Progenitor cell of endocrine pancreas (in vitro differentiated cells): ENCODE results near the gene KRCC1. TPM values are rescaled to one million over a fixed set of nuclear protein-coding genes. Genes with fewer than 3 reads are reported as not detected.

Experiments
- DNase-seq: peaks from one replicate; pipeline ENCODE4 v3.0.0; 2021; ENCODE audit warnings: low spot score; ENCODE audit not compliant: unreplicated experiment
- H3K27ac Mint-ChIP-seq: 2 replicates; pipeline ENCODE4 v1.8.0; 2021; ENCODE audit warnings: mild to moderate bottlenecking, moderate library complexity, mixed read lengths
- H3K27me3 Mint-ChIP-seq: 2 replicates; pipeline ENCODE4 v1.8.0; 2021; ENCODE audit warnings: mixed read lengths
- H3K36me3 Mint-ChIP-seq: 2 replicates; pipeline ENCODE4 v1.8.0; 2022; ENCODE audit warnings: mixed read lengths; ENCODE audit not compliant: insufficient read depth
- H3K4me1 Mint-ChIP-seq: 2 replicates; pipeline ENCODE4 v1.8.0; 2021; ENCODE audit warnings: low read depth, mixed read lengths
- H3K4me3 Mint-ChIP-seq: 2 replicates; pipeline ENCODE4 v1.8.0; 2021; ENCODE audit warnings: low read depth, mild to moderate bottlenecking, moderate library complexity, mixed read lengths
- H3K9me3 Mint-ChIP-seq: 2 replicates; pipeline ENCODE4 v1.8.0; 2021; ENCODE audit warnings: low read depth, mixed read lengths
- total RNA-seq: library from RNA; stranded (reverse); gene quantifications from 2 replicates; pipeline ENCODE4 v1.2.1, GENCODE V29; 2021
- TF ChIP-seq, protein P1 (sequence below): fragments of 200-600 bp; sonication (generic); IDR thresholded peaks from one replicate; pipeline ENCODE4 v1.5.0; 2021; ENCODE audit warnings: antibody characterized with exemption, mild to moderate bottlenecking; ENCODE audit not compliant: unreplicated experiment

Gene KRCC1
- total RNA-seq, 1 donor from 2014 or later, result 16.2 TPM

DNA sequence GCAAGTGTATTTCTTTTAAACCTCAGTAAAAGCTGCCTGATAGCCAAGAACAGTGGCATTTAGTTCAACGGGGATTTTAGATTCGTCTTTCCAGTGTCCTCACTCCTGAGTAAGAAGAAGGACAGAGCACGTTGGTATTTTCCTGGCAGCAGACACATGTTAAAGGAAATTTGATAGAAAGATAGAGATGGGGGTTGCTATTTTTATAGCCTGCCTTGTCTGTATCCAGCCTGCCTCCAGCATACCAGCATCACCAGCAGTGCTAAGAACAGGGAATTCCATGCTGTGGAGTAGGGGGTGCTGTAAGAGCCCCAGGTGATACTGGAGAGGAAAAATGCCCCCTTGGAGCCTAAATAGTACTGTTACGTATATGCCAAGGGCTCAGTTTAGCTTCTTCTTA is 11.0 kb upstream of the KRCC1 start:
- TF ChIP-seq, protein P1, sequence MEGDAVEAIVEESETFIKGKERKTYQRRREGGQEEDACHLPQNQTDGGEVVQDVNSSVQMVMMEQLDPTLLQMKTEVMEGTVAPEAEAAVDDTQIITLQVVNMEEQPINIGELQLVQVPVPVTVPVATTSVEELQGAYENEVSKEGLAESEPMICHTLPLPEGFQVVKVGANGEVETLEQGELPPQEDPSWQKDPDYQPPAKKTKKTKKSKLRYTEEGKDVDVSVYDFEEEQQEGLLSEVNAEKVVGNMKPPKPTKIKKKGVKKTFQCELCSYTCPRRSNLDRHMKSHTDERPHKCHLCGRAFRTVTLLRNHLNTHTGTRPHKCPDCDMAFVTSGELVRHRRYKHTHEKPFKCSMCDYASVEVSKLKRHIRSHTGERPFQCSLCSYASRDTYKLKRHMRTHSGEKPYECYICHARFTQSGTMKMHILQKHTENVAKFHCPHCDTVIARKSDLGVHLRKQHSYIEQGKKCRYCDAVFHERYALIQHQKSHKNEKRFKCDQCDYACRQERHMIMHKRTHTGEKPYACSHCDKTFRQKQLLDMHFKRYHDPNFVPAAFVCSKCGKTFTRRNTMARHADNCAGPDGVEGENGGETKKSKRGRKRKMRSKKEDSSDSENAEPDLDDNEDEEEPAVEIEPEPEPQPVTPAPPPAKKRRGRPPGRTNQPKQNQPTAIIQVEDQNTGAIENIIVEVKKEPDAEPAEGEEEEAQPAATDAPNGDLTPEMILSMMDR, result no peak
- H3K36me3 Mint-ChIP-seq, result no peaks in the 10 kb centered on the region
- H3K27ac Mint-ChIP-seq, result no peak overlapping the region
- no peak for DNase-seq
- H3K9me3 Mint-ChIP-seq, result no peaks in the 10 kb centered on the region
- H3K27me3 Mint-ChIP-seq, result no peaks in the 10 kb centered on the region
- H3K4me3 Mint-ChIP-seq, result no peak overlapping the region
- peaks cover 13% of the 10 kb centered on the region for H3K4me1 Mint-ChIP-seq

DNA sequence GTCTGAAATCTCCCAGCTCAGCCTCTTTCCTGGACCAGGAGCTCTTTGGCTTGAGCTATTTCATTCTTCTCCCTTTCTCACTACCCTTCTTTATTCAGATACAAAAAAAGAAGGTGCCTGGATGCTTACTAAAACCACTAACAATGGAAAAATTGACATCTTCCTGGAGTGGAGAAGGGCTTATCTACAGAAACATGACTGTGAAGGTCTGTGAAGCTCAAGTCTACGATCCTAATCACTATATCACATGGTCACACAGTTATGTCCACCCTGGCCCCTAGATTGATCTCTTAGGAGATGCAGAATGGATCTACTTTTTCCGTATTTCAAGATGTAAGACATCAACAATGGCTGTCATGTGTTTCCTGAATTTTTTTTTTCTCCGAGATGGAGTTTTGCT is 5.7 kb upstream of the KRCC1 start:
- DNase-seq, result no peak
- no peaks in the 10 kb centered on the region for H3K9me3 Mint-ChIP-seq
- no peak overlapping the region for H3K4me3 Mint-ChIP-seq
- H3K27me3 Mint-ChIP-seq, result no peaks in the 10 kb centered on the region
- TF ChIP-seq, protein P1, result no peak
- H3K4me1 Mint-ChIP-seq, result peaks cover 10% of the 10 kb centered on the region
- no peaks in the 10 kb centered on the region for H3K36me3 Mint-ChIP-seq
- H3K27ac Mint-ChIP-seq, result no peak overlapping the region

DNA sequence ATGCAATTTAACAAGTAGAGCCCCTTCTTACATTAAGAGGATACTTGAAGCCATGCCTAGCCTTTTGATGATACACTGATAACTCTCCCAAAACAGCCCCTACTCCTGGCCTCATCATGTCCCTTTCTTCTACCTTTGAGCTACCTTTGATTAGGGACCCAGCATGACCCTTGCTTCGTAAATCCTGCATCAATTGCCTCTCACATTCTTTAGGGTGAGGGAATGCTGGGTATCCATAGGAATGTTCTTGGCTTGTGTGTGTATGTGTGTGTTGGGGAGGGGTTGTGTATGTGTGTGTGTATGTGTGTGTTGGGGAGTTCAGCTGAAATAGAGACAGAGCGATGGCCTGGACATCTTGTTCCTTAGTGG is 5.3 kb upstream of the KRCC1 start:
- Mint-ChIP-seq H3K27ac (no peak overlapping the region), H3K36me3 (no peaks in the 10 kb centered on the region), H3K27me3 (no peaks in the 10 kb centered on the region), H3K9me3 (no peaks in the 10 kb centered on the region), H3K4me3 (no peak overlapping the region), H3K4me1 (peaks cover 12% of the 10 kb centered on the region)
- DNase-seq, result no peak
- TF ChIP-seq, protein P1, result no peak

DNA sequence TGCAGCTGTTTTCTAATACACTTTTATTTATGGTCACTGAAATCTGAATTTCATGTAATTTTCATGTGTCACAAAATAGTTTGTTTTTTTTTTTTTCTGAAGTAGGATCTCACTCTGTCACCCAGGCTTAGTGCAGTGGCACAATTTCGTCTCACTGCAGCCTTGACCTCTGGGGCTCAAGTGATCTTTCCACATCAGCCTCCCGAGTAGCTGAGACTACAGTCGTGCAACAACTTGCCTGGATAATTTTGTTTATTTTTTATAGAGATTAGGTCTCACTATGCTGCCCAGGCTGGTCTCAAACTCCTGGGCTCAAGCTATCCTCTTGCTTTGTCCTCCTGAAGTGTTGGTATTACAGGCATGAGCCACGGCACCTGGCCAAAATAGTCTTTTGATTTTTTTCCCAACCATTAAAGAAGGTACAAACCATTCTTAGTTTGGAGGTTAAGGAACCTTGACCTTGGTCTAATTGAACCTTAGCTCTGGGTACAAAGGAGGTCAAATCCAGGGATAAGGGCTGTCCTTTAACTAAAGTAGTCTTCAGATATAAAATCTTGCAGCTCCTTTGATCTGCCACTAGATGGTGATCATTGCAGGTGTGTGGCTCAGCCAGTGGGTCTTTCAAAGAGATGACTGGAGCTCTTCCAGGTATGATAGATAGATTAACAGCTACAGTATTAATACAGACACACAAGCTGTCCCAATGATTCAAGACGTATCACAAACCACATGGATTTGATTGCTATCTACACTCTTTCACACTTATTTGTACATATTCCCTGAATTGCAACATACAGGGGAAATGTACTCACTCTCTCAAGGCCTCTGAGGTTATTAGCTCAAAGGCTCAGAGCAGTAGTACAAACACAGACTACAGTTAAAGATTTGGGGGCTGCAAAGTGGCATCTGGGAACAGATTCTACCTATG is 4.7 kb upstream of the KRCC1 start:
- H3K27ac Mint-ChIP-seq, result no peak overlapping the region
- H3K9me3 Mint-ChIP-seq, result no peaks in the 10 kb centered on the region
- no peaks in the 10 kb centered on the region for H3K36me3 Mint-ChIP-seq
- no peak for DNase-seq
- H3K4me3 Mint-ChIP-seq, result no peak overlapping the region
- H3K4me1 Mint-ChIP-seq, result peaks cover 14% of the 10 kb centered on the region
- TF ChIP-seq, protein P1, result peak; percentile 80
- H3K27me3 Mint-ChIP-seq, result no peaks in the 10 kb centered on the region

DNA sequence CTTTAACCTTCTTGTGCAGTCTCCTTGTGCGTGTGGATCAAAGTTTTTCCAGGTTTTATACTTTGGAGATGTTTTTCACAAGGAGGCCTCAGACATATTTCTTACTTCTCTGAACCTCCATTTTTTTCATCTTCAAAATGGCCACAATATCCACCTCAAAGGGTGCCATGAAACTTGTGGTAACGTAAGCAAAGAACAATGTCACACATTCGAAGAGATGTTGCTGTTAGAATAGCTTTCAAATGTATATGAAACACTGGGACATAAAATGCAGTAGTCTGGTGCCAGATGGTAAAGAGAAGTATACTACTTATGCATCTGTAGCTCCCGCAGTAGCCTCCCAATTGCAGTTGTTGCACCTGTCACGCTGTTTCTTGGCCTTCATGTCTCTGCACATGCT is 2.6 kb upstream of the KRCC1 start:
- TF ChIP-seq, protein P1, result no peak
- Mint-ChIP-seq H3K9me3 (no peaks in the 10 kb centered on the region), H3K27me3 (no peaks in the 10 kb centered on the region), H3K4me3 (no peak overlapping the region), H3K36me3 (no peaks in the 10 kb centered on the region), H3K27ac (no peak overlapping the region), H3K4me1 (peaks cover 33% of the 10 kb centered on the region)
- DNase-seq, result no peak
